HepG2 (cell line): ENCODE data around the gene FOLR3. TPM values are rescaled to one million over a fixed set of nuclear protein-coding genes. Genes with fewer than 3 reads are reported as not detected.

Experiments used
- ATAC-seq: fragments of 200-7000 bp; cut with Tn5 transposase; 3 replicates; pipeline ENCODE4 v1.9.1; 2020; ENCODE audit warnings: mild to moderate bottlenecking, moderate library complexity
- BruUV-seq: library from RNA; stranded (reverse); fragments of 400-500 nt; replicated peaks from 2 replicates; lab custom pipeline; 2021; lab: Mats Ljungman, UMichigan
- CTCF ChIA-PET: fragments of 300-600 bp; formaldehyde crosslinking; extraction: SDS; loops from one replicate; lab custom pipeline; 2021; ENCODE audit warnings: low total read pairs, inconsistent platforms, low intra/inter-chr PET ratio; lab: Yijun Ruan, JAX
- POLR2A ChIA-PET: fragments of 350-600 bp; sonication (Branson Sonifier 250); formaldehyde crosslinking; loops from one replicate; lab custom pipeline; 2020; ENCODE audit warnings: antibody characterized with exemption, inconsistent platforms; lab: Yijun Ruan, JAX
- DNase-seq: peaks from one replicate; pipeline ENCODE4 v3.0.0-alpha.2; 2015; ENCODE audit warnings: low spot score
- FAIRE-seq: peaks from 3 replicates; lab custom pipeline; 2011; peaks lifted over from hg19 to GRCh38; lab: Jason Lieb, UNC
- H2AFZ ChIP-seq: one replicate; pipeline ENCODE4 v1.6.1; 2011; ENCODE audit warnings: low read length, inconsistent platforms
- H3K27ac ChIP-seq: fragments of 300-600 bp; 3 replicates; pipeline ENCODE4 v1.8.0; 2011; ENCODE audit warnings: mixed run types, mild to moderate bottlenecking, mixed read lengths, low read length, inconsistent platforms; ENCODE audit not compliant: insufficient read depth; ENCODE audit errors: extremely low read length
- H3K27me3 ChIP-seq, 2 experiments: fragments of 200-600 bp in 1 of 2; 2 replicates in 1 of 2; 3 replicates in 1 of 2; pipeline versions ENCODE4 v1.6.0 to v1.8.0; 2011; ENCODE audit warnings: low read length in 2 of 2, mild to moderate bottlenecking in 2 of 2, moderate library complexity in 2 of 2, inconsistent platforms in 1 of 2; ENCODE audit not compliant: insufficient read depth in 2 of 2, control insufficient read depth in 1 of 2
- H3K36me3 ChIP-seq, 2 experiments: fragments of 200-600 bp in 1 of 2; replicated peaks in 1 of 2; 2 replicates in 1 of 2; 3 replicates in 1 of 2; pipeline versions ENCODE4 v1.5.1 to v1.8.0; 2011; ENCODE audit warnings: low read length in 2 of 2, inconsistent platforms in 1 of 2; ENCODE audit not compliant: insufficient read depth in 2 of 2, control insufficient read depth in 1 of 2
- H3K4me1 ChIP-seq: 2 replicates; pipeline ENCODE4 v1.5.1; 2012; ENCODE audit warnings: low read length, inconsistent platforms; ENCODE audit not compliant: insufficient read depth
- H3K4me2 ChIP-seq: 2 replicates; pipeline ENCODE4 v1.6.0; 2011; ENCODE audit warnings: low read depth, low read length, inconsistent platforms
- H3K4me3 ChIP-seq, 3 experiments: fragments of 200-600 bp in 1 of 3; sonication (generic), shearing (Covaris generic) in 1 of 3; replicated peaks in 1 of 3; 2 replicates each; pipeline ENCODE4 v1.5.1; 2011 to 2016; ENCODE audit warnings: low read length in 3 of 3, inconsistent platforms in 2 of 3, low read depth in 2 of 3, mild to moderate bottlenecking in 2 of 3, control low read depth in 1 of 3, mixed read lengths in 1 of 3; ENCODE audit not compliant: insufficient read depth in 1 of 3
- H3K79me2 ChIP-seq: one replicate; pipeline ENCODE4 v1.6.1; 2011; ENCODE audit warnings: low read length, inconsistent platforms; ENCODE audit not compliant: insufficient read depth
- H3K9ac ChIP-seq: 2 replicates; pipeline ENCODE4 v1.6.0; 2011; ENCODE audit warnings: mild to moderate bottlenecking, low read depth, low read length, inconsistent platforms; ENCODE audit not compliant: insufficient read depth
- H3K9me3 ChIP-seq: 2 replicates; pipeline ENCODE4 v1.5.1; 2012; ENCODE audit warnings: mild to moderate bottlenecking, low read length
- H4K20me1 ChIP-seq: 2 replicates; pipeline ENCODE4 v1.6.0; 2011; ENCODE audit warnings: inconsistent platforms, mild to moderate bottlenecking, low read length, moderate library complexity; ENCODE audit not compliant: insufficient read depth
- CBX2 ChIP-seq, 2 experiments: fragments of 200-600 bp in 1 of 2; sonication (generic); formaldehyde crosslinking in 1 of 2; IDR thresholded peaks; 2 replicates each; pipeline versions ENCODE4 v1.7.0 to v1.8.1; 2018 to 2022; ENCODE audit warnings: low read depth in 2 of 2, low read length in 1 of 2, mild to moderate bottlenecking in 1 of 2, missing genetic modification reagents in 1 of 2
- DMAP1 ChIP-seq: IDR thresholded peaks from 2 replicates; pipeline ENCODE4 v1.6.1; 2016
- DNMT1 ChIP-seq: sonication (generic); formaldehyde crosslinking; IDR thresholded peaks from 2 replicates; pipeline ENCODE4 v1.5.1; 2020; ENCODE audit warnings: mild to moderate bottlenecking, missing genetic modification reagents
- FLYWCH1 ChIP-seq: sonication (generic); formaldehyde crosslinking; IDR thresholded peaks from 2 replicates; pipeline ENCODE4 v1.8.1; 2023; ENCODE audit warnings: mild to moderate bottlenecking, missing genetic modification reagents
- HNRNPL ChIP-seq: fragments of 200-400 bp; formaldehyde crosslinking; IDR thresholded peaks from 2 replicates; pipeline ENCODE4 v1.6.1; 2017; ENCODE audit warnings: mild to moderate bottlenecking, low read depth, low read length
- MBD4 ChIP-seq: IDR thresholded peaks from 2 replicates; pipeline ENCODE4 v1.6.1; 2012; ENCODE audit warnings: low read length, inconsistent platforms, borderline replicate concordance
- NCOA5 ChIP-seq: sonication (generic); formaldehyde crosslinking; IDR thresholded peaks from 2 replicates; pipeline ENCODE4 v1.4.0; 2020; ENCODE audit warnings: missing genetic modification reagents
- PAX8 ChIP-seq: sonication (generic); formaldehyde crosslinking; IDR thresholded peaks from 2 replicates; pipeline ENCODE4 v1.8.0; 2022; ENCODE audit warnings: mild to moderate bottlenecking, missing genetic modification reagents, borderline replicate concordance
- POLR2AphosphoS5 ChIP-seq: IDR thresholded peaks from 2 replicates; pipeline ENCODE4 v1.6.1; 2012; ENCODE audit warnings: low read depth, low read length
- ZMAT5 ChIP-seq: sonication (generic); formaldehyde crosslinking; IDR thresholded peaks from 2 replicates; pipeline ENCODE4 v1.5.0; 2020; ENCODE audit warnings: mild to moderate bottlenecking, low read depth, missing genetic modification reagents, borderline replicate concordance
- ZNF136 ChIP-seq: sonication (generic); formaldehyde crosslinking; IDR thresholded peaks from 2 replicates; pipeline ENCODE4 v1.8.1; 2022; ENCODE audit warnings: low read depth, mild to moderate bottlenecking, moderate library complexity, missing genetic modification reagents
- ZNF230 ChIP-seq: sonication (generic); formaldehyde crosslinking; IDR thresholded peaks from 2 replicates; pipeline ENCODE4 v1.4.0; 2020; ENCODE audit warnings: mild to moderate bottlenecking, missing genetic modification reagents
- ZNF850 ChIP-seq: sonication (generic); formaldehyde crosslinking; conservative IDR thresholded peaks from 2 replicates; pipeline ENCODE4 v1.9.0; 2021; ENCODE audit warnings: mild to moderate bottlenecking, missing genetic modification reagents
- ZSCAN20 ChIP-seq: sonication (generic); formaldehyde crosslinking; IDR thresholded peaks from 2 replicates; pipeline ENCODE4 v1.4.0; 2020; ENCODE audit warnings: missing genetic modification reagents, mild to moderate bottlenecking, borderline replicate concordance
- WGBS: methylation state at CpG from one replicate; pipeline ENCODE4 v1.1.6; 2017; ENCODE audit warnings: low lambda C conversion rate; 5-methylcytosine and 5-hydroxymethylcytosine counted together
- in situ Hi-C: cut with HindIII; loops from 2 replicates; pipeline ENCODE4 v1.10.0; 2017; ENCODE audit warnings: low pct_unique_long_range_greater_than_20kb; ENCODE audit not compliant: extremely low pct_ligation_motif_present
- intact Hi-C: fragments of 100-400 bp; cut with micrococcal nuclease; formaldehyde crosslinking; loops from one replicate; pipeline ENCODE4 v1.10.0; 2022; ENCODE audit not compliant: unreplicated experiment
- polyA plus RNA-seq, 8 experiments: library from polyadenylated mRNA; depleted of rRNA in 3 of 8; stranded (reverse) in 7 of 8; unstranded in 1 of 8; fragments of >200 nt; fragmentation: Illumina TruSeq in 4 of 8; extraction: Trizol in 4 of 8; gene quantifications; 2 replicates each; pipeline versions ENCODE4 v1.2.1 to v1.2.3, GENCODE V29; 2011 to 2016; ENCODE audit warnings: low read depth in 4 of 8, missing spikeins in 1 of 8, mixed read lengths in 1 of 8; ENCODE audit not compliant: insufficient read depth in 1 of 8
- total RNA-seq, 5 experiments: library from RNA; depleted of rRNA; stranded (reverse); fragments of >200 nt; fragmentation: Illumina TruSeq; extraction: Trizol; gene quantifications; 2 replicates each; pipeline ENCODE4 v1.2.3, GENCODE V29; 2016; ENCODE audit warnings: low read depth in 1 of 5
- TF ChIP-seq, protein P1 (sequence below), 2 experiments: IDR thresholded peaks; 2 replicates each; pipeline ENCODE4 v1.6.1; 2011 to 2012; ENCODE audit warnings: low read length in 2 of 2, borderline replicate concordance in 1 of 2, low read depth in 1 of 2, mild to moderate bottlenecking in 1 of 2, moderate library complexity in 1 of 2
- TF ChIP-seq, protein P2 (sequence below): sonication (generic); formaldehyde crosslinking; IDR thresholded peaks from 2 replicates; pipeline ENCODE4 v1.9.0; 2021; ENCODE audit warnings: mild to moderate bottlenecking, missing genetic modification reagents

FOLR3 gene
- total and polyA plus RNA-seq, 2 of the 13 experiments (the other 11 are each of a cell fraction or from before 2014, with no cell fraction given): not detected

DNA sequence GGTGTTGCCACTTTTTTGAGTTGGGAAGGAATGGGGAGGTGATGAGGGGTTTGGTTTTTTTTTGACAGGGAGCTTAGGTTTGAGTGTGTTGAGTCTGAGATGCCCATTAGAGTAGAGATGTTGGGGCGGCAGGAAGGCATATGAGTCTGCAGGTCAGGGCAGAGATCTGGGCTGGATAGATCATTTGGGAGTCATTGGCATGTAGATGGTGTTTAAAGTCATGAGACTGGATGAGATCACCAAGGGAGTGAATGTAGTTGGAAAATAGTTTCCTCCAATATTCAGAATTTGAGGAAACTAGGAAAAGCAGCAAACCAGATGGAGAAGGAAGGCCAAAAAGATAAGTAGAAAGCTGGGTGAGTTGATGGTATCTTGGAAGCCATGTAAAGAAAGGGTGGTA is 21.0 kb upstream of the FOLR3 start:
- Histone ChIP-seq H3K4me1 (peaks cover 22% of the 10 kb centered on the region), H4K20me1 (no peaks in the 10 kb centered on the region), H3K9ac (no peak overlapping the region), H2AFZ (no peak overlapping the region), H3K4me2 (no peak overlapping the region), H3K27ac (no peak overlapping the region), H3K9me3 (no peaks in the 10 kb centered on the region), H3K36me3 (no peaks in the 10 kb centered on the region), H3K27me3 (peaks cover 1 to 9% of the 10 kb centered on the region in 2 experiments; a peak in 1 of 5 replicates), H3K79me2 (no peaks in the 10 kb centered on the region), H3K4me3 (no peak overlapping the region)
- DNase-seq: no peak
- 94% methylated on average over 1 of the region's 1 CpG for WGBS
- no peak for ATAC-seq
- ChIA-PET CTCF (no interaction called here), POLR2A (no interaction called here)
- in situ Hi-C loops: no loop called here
- FAIRE-seq: no peak
- intact Hi-C loops: no loop called here
- BruUV-seq: no TSS peak
- TF ChIP-seq, protein P1, sequence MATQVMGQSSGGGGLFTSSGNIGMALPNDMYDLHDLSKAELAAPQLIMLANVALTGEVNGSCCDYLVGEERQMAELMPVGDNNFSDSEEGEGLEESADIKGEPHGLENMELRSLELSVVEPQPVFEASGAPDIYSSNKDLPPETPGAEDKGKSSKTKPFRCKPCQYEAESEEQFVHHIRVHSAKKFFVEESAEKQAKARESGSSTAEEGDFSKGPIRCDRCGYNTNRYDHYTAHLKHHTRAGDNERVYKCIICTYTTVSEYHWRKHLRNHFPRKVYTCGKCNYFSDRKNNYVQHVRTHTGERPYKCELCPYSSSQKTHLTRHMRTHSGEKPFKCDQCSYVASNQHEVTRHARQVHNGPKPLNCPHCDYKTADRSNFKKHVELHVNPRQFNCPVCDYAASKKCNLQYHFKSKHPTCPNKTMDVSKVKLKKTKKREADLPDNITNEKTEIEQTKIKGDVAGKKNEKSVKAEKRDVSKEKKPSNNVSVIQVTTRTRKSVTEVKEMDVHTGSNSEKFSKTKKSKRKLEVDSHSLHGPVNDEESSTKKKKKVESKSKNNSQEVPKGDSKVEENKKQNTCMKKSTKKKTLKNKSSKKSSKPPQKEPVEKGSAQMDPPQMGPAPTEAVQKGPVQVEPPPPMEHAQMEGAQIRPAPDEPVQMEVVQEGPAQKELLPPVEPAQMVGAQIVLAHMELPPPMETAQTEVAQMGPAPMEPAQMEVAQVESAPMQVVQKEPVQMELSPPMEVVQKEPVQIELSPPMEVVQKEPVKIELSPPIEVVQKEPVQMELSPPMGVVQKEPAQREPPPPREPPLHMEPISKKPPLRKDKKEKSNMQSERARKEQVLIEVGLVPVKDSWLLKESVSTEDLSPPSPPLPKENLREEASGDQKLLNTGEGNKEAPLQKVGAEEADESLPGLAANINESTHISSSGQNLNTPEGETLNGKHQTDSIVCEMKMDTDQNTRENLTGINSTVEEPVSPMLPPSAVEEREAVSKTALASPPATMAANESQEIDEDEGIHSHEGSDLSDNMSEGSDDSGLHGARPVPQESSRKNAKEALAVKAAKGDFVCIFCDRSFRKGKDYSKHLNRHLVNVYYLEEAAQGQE (IDR thresholded peaks at IDR 0.05; ENCODE audit: borderline replicate concordance in 1 of 2, low read depth in 1 of 2, low read length in 2 of 2): no peak
- TF ChIP-seq PAX8 (CRISPR knock-in tag) (no peak), DNMT1 (CRISPR knock-in tag) (no peak), ZNF850 (no peak), ZNF230 (CRISPR knock-in tag) (no peak), ZSCAN20 (no peak), DMAP1 (CRISPR knock-in tag) (no peak), FLYWCH1 (no peak), ZMAT5 (CRISPR knock-in tag) (no peak), POLR2AphosphoS5 (no peak), HNRNPL (no peak), CBX2 (IDR thresholded peaks at IDR 0.05; ENCODE audit: low read depth, low read length) (no peak), CBX2 (CRISPR knock-in tag; IDR thresholded peaks at IDR 0.05; ENCODE audit: low read depth) (no peak), NCOA5 (no peak), ZNF136 (CRISPR knock-in tag) (no peak), MBD4 (no peak)
- TF ChIP-seq, protein P2, sequence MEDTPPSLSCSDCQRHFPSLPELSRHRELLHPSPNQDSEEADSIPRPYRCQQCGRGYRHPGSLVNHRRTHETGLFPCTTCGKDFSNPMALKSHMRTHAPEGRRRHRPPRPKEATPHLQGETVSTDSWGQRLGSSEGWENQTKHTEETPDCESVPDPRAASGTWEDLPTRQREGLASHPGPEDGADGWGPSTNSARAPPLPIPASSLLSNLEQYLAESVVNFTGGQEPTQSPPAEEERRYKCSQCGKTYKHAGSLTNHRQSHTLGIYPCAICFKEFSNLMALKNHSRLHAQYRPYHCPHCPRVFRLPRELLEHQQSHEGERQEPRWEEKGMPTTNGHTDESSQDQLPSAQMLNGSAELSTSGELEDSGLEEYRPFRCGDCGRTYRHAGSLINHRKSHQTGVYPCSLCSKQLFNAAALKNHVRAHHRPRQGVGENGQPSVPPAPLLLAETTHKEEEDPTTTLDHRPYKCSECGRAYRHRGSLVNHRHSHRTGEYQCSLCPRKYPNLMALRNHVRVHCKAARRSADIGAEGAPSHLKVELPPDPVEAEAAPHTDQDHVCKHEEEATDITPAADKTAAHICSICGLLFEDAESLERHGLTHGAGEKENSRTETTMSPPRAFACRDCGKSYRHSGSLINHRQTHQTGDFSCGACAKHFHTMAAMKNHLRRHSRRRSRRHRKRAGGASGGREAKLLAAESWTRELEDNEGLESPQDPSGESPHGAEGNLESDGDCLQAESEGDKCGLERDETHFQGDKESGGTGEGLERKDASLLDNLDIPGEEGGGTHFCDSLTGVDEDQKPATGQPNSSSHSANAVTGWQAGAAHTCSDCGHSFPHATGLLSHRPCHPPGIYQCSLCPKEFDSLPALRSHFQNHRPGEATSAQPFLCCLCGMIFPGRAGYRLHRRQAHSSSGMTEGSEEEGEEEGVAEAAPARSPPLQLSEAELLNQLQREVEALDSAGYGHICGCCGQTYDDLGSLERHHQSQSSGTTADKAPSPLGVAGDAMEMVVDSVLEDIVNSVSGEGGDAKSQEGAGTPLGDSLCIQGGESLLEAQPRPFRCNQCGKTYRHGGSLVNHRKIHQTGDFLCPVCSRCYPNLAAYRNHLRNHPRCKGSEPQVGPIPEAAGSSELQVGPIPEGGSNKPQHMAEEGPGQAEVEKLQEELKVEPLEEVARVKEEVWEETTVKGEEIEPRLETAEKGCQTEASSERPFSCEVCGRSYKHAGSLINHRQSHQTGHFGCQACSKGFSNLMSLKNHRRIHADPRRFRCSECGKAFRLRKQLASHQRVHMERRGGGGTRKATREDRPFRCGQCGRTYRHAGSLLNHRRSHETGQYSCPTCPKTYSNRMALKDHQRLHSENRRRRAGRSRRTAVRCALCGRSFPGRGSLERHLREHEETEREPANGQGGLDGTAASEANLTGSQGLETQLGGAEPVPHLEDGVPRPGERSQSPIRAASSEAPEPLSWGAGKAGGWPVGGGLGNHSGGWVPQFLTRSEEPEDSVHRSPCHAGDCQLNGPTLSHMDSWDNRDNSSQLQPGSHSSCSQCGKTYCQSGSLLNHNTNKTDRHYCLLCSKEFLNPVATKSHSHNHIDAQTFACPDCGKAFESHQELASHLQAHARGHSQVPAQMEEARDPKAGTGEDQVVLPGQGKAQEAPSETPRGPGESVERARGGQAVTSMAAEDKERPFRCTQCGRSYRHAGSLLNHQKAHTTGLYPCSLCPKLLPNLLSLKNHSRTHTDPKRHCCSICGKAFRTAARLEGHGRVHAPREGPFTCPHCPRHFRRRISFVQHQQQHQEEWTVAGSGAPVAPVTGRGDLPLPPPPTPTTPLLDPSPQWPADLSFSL (CRISPR knock-in tag): no peak
